K562 (cell line): ENCODE results near the gene FMN1. TPM values are rescaled to one million over a fixed set of nuclear protein-coding genes. Genes with fewer than 3 reads are reported as not detected.

Experiments
- ATAC-seq: fragments of 200-7000 bp; cut with Tn5 transposase; 3 replicates; pipeline ENCODE4 v1.9.1; 2020; ENCODE audit warnings: moderate library complexity
- BruUV-seq: library from RNA; stranded (reverse); fragments of 400-500 nt; replicated peaks from 2 replicates; lab custom pipeline; 2021; lab: Mats Ljungman, UMichigan
- CTCF ChIA-PET: fragments of 300-600 bp; formaldehyde crosslinking; extraction: SDS; loops from one replicate; lab custom pipeline; 2021; ENCODE audit warnings: low intra/inter-chr PET ratio; lab: Yijun Ruan, JAX
- POLR2A ChIA-PET: fragments of 300-600, 350-650 bp; sonication (Branson Sonifier 250); formaldehyde crosslinking; extraction: SDS; loops from one replicate; lab custom pipeline; 2021; ENCODE audit warnings: antibody characterized with exemption, inconsistent platforms; lab: Yijun Ruan, JAX
- DNase-seq, 4 experiments: peaks; one replicate each; pipeline versions ENCODE4 v3.0.0 to v3.0.0-alpha.2; 2011 to 2018; ENCODE audit warnings: low spot score in 3 of 4, mixed read lengths in 3 of 4; ENCODE audit errors: extremely low read depth in 1 of 4
- FAIRE-seq: peaks from 2 replicates; lab custom pipeline; 2011; peaks lifted over from hg19 to GRCh38; lab: Jason Lieb, UNC
- H2AFZ ChIP-seq: 2 replicates; pipeline ENCODE4 v1.6.0; 2011; ENCODE audit warnings: low read depth, low read length, control low read depth, inconsistent platforms
- H3K27ac ChIP-seq: fragments of 200-600 bp; 3 replicates; pipeline ENCODE4 v1.8.0; 2011; ENCODE audit warnings: low read depth, mild to moderate bottlenecking, control low read depth, inconsistent platforms, low read length, moderate library complexity, mixed read lengths; ENCODE audit errors: extremely low read depth
- H3K27me3 ChIP-seq, 2 experiments: fragments of 300-600 bp in 1 of 2; 2 replicates in 1 of 2; 3 replicates in 1 of 2; pipeline versions ENCODE4 v1.6.0 to v1.8.0; 2011; ENCODE audit warnings: inconsistent platforms in 2 of 2, low read length in 2 of 2, mild to moderate bottlenecking in 1 of 2, mixed read lengths in 1 of 2, moderate library complexity in 1 of 2; ENCODE audit not compliant: control insufficient read depth in 2 of 2, insufficient read depth in 2 of 2
- H3K36me3 ChIP-seq: fragments of 300-600 bp; 3 replicates; pipeline ENCODE4 v1.8.0; 2011; ENCODE audit warnings: mild to moderate bottlenecking, low read length, inconsistent platforms; ENCODE audit not compliant: control insufficient read depth, insufficient read depth
- H3K4me1 ChIP-seq, 2 experiments: fragments of 200-600 bp in 1 of 2; replicated peaks in 1 of 2; 2 replicates in 1 of 2; 3 replicates in 1 of 2; pipeline versions ENCODE4 v1.5.1 to v1.8.0; 2011; ENCODE audit warnings: inconsistent platforms in 2 of 2, low read length in 2 of 2, mild to moderate bottlenecking in 1 of 2, mixed read lengths in 1 of 2, moderate library complexity in 1 of 2; ENCODE audit not compliant: control insufficient read depth in 2 of 2, insufficient read depth in 2 of 2
- H3K4me2 ChIP-seq: 2 replicates; pipeline ENCODE4 v1.6.1; 2011; ENCODE audit warnings: low read length, control low read depth, inconsistent platforms, mixed read lengths; ENCODE audit not compliant: insufficient read depth
- H3K4me3 ChIP-seq: fragments of 200-600 bp; sonication (generic), shearing (Covaris generic); 2 replicates; pipeline ENCODE4 v1.5.1; 2016; ENCODE audit warnings: control low read depth, inconsistent platforms
- H3K79me2 ChIP-seq: fragments of 200-600 bp; 3 replicates; pipeline ENCODE4 v1.8.0; 2011; ENCODE audit warnings: low read length, inconsistent platforms; ENCODE audit not compliant: control insufficient read depth, insufficient read depth
- H3K9ac ChIP-seq, 2 experiments: 2 replicates each; pipeline versions ENCODE4 v1.6.0 to v1.6.1; 2011; ENCODE audit warnings: low read depth in 2 of 2, low read length in 2 of 2, control low read depth in 1 of 2, inconsistent platforms in 1 of 2, mild to moderate bottlenecking in 1 of 2, mixed read lengths in 1 of 2; ENCODE audit not compliant: insufficient read depth in 1 of 2
- H3K9me1 ChIP-seq: one replicate; pipeline ENCODE4 v1.6.0; 2011; ENCODE audit warnings: inconsistent platforms, mild to moderate bottlenecking, low read length, moderate library complexity; ENCODE audit not compliant: control insufficient read depth, insufficient read depth
- H3K9me3 ChIP-seq: replicated peaks from 2 replicates; pipeline ENCODE4 v1.5.1; 2011; ENCODE audit warnings: low read depth, low read length, inconsistent platforms; ENCODE audit not compliant: control insufficient read depth, insufficient read depth
- H4K20me1 ChIP-seq: replicated peaks from 2 replicates; pipeline ENCODE4 v1.6.1; 2011; ENCODE audit warnings: low read length, inconsistent platforms, mixed read lengths; ENCODE audit not compliant: control insufficient read depth, insufficient read depth
- FOXP1 ChIP-seq: sonication (generic); formaldehyde crosslinking; IDR thresholded peaks from 2 replicates; pipeline ENCODE4 v1.8.0; 2022; ENCODE audit warnings: mild to moderate bottlenecking, missing genetic modification reagents
- HBP1 ChIP-seq: fragments of 450-650 bp; formaldehyde crosslinking; IDR thresholded peaks from 2 replicates; pipeline ENCODE4 v1.4.0; 2022; ENCODE audit warnings: missing genetic modification characterization
- HES1 ChIP-seq: fragments of 450-650 bp; IDR thresholded peaks from 2 replicates; pipeline ENCODE4 v1.6.1; 2016; ENCODE audit warnings: low read depth, mild to moderate bottlenecking, moderate library complexity
- RFX5 ChIP-seq: IDR thresholded peaks from 2 replicates; pipeline ENCODE4 v1.6.1; 2011; ENCODE audit warnings: low read depth, mild to moderate bottlenecking, improper control_type of control experiment, low read length
- ZBTB12 ChIP-seq: fragments of 250-450 bp; sonication (Bioruptor Pico); IDR thresholded peaks from 2 replicates; pipeline ENCODE4 v1.4.0; 2020
- ZBTB5 ChIP-seq: fragments of 450-650 bp; IDR thresholded peaks from 2 replicates; pipeline ENCODE4 v1.6.1; 2017; ENCODE audit warnings: antibody characterized with exemption
- ZNF407 ChIP-seq: fragments of 450-650 bp; IDR thresholded peaks from 2 replicates; pipeline ENCODE4 v1.6.1; 2016; ENCODE audit warnings: low read depth
- WGBS: fragments of 100-300 bp; shearing (Covaris generic); methylation state at CpG from one replicate; pipeline ENCODE4 v1.1.6; 2016; ENCODE audit warnings: low coverage, mixed read lengths; ENCODE audit not compliant: insufficient coverage; ENCODE audit errors: missing lambda C conversion rate; 5-methylcytosine and 5-hydroxymethylcytosine counted together
- in situ Hi-C: fragments of 300-500 bp; cut with MboI; formaldehyde crosslinking; loops from 4 replicates; pipeline ENCODE4 v1.15.0; 2018; ENCODE audit warnings: inconsistent platforms, mixed read lengths
- intact Hi-C: fragments of 100-400 bp; cut with micrococcal nuclease; formaldehyde crosslinking; loops from 2 replicates; pipeline ENCODE4 v1.14.2; 2022
- polyA plus RNA-seq, 8 experiments: library from polyadenylated mRNA; depleted of rRNA in 4 of 8; stranded (reverse) in 5 of 8; unstranded in 3 of 8; fragments of >200 nt; fragmentation: Nextera tagmentation in 2 of 8; fragmentation: Illumina TruSeq in 1 of 8; extraction: Ambion mirVana in 2 of 8; extraction: Trizol in 1 of 8; gene quantifications; 2 replicates each; pipeline versions ENCODE4 v1.2.1 to v1.2.3, GENCODE V29; 2011 to 2014; ENCODE audit warnings: inconsistent platforms in 1 of 8, missing spikeins in 1 of 8
- total RNA-seq, 7 experiments: library from RNA; depleted of rRNA in 6 of 7; stranded (reverse); fragments of >200 nt in 6 of 7; fragmentation: Illumina TruSeq in 2 of 7; extraction: Trizol in 2 of 7; gene quantifications; 2 replicates each; pipeline versions ENCODE4 v1.2.1 to v1.2.3, GENCODE V29; 2011 to 2021; ENCODE audit warnings: low replicate concordance in 1 of 7

The FMN1 gene
- total and polyA plus RNA-seq, 9 of the 15 experiments (the other 6 are each of a cell fraction or from before 2014, with no cell fraction given) = 0.03 to 0.07 (median 0.04) TPM; not detected in 6

- H3K27ac ChIP-seq = no peak overlapping the region
- no peak overlapping the region for H3K9ac ChIP-seq
- H3K27me3 ChIP-seq = peaks cover 3 to 19% of the 10 kb centered on the region in 2 experiments; a peak in 2 of 5 replicates
- ChIA-PET CTCF (no interaction called here), POLR2A (interaction anchor here (0.7 kb wide), 1 partner anchor 43 kb away, joined by 3 read pairs; no protein-coding TSS in a partner anchor)
- H3K9me1 ChIP-seq = no peaks in the 10 kb centered on the region
- in situ Hi-C loops (no loop called here), intact Hi-C loops (no loop called here)
- H2AFZ ChIP-seq = no peak overlapping the region
- H3K36me3 ChIP-seq = no peaks in the 10 kb centered on the region
- H3K9me3 ChIP-seq = no peaks in the 10 kb centered on the region
- no TSS peak for BruUV-seq
- ATAC-seq = no peak
- H4K20me1 ChIP-seq = no peaks in the 10 kb centered on the region
- WGBS = under 1% methylated on average over 14 of the region's 14 CpGs
- H3K4me3 ChIP-seq = no peak overlapping the region
- no peaks in the 10 kb centered on the region for H3K79me2 ChIP-seq
- DNase-seq = no peak
- FAIRE-seq = no peak
- H3K4me2 ChIP-seq = no peak overlapping the region
- H3K4me1 ChIP-seq = no peaks in the 10 kb centered on the region
- TF ChIP-seq ZNF407 (no peak), HES1 (no peak), FOXP1 (CRISPR knock-in tag) (no peak), HBP1 (CRISPR knock-in tag) (no peak), RFX5 (no peak), ZBTB5 (no peak), ZBTB12 (CRISPR knock-in tag) (no peak)
These were observed 126.5 kb downstream of the FMN1 start for GRCh38 chr15:33068007-33068481.
